Gastroesophageal sphincter (tissue), 3 donors: ENCODE results near the gene SSNA1.

Experiments
- EP300 ChIP-seq: sonication (generic); formaldehyde crosslinking; IDR thresholded peaks from one replicate; pipeline ENCODE4 v1.6.1; 2017; ENCODE audit warnings: antibody characterized with exemption, mild to moderate bottlenecking
- POLR2A ChIP-seq, 2 donors: fragments of 450-650 bp; IDR thresholded peaks; one replicate each; pipeline ENCODE4 v1.6.1; 2017; ENCODE audit warnings: antibody characterized with exemption in 2 of 2, mild to moderate bottlenecking in 2 of 2, moderate library complexity in 1 of 2
- TF ChIP-seq, protein P1 (sequence below), 4 experiments: fragments of 200-600 bp in 2 of 4; fragments of 450-650 bp in 2 of 4; sonication (generic) in 1 of 4; IDR thresholded peaks; one replicate each; pipeline ENCODE4 v1.5.1; 2017 to 2019; ENCODE audit warnings: antibody characterized with exemption in 4 of 4, mild to moderate bottlenecking in 2 of 4, moderate library complexity in 2 of 4

DNA sequence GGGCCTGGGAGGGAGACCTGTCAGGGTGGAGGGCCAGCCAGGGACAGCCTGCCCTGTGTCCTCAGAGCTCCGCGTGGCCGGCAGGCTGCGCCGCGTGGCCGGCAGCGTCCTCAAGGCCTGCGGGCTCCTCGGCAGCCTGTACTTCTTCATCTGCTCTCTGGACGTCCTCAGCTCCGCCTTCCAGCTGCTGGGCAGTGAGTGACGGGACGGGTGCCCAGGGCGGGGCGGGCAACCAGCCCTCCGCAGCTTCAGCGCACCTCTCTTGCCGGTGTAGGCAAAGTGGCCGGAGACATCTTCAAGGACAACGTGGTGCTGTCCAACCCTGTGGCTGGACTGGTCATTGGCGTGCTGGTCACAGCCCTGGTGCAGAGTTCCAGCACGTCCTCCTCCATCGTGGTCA is 44.0 kb downstream of the SSNA1 start:
- TF ChIP-seq EP300 (no peak), POLR2A (IDR thresholded peaks at IDR 0.05) (no peak)
- TF ChIP-seq, protein P1, sequence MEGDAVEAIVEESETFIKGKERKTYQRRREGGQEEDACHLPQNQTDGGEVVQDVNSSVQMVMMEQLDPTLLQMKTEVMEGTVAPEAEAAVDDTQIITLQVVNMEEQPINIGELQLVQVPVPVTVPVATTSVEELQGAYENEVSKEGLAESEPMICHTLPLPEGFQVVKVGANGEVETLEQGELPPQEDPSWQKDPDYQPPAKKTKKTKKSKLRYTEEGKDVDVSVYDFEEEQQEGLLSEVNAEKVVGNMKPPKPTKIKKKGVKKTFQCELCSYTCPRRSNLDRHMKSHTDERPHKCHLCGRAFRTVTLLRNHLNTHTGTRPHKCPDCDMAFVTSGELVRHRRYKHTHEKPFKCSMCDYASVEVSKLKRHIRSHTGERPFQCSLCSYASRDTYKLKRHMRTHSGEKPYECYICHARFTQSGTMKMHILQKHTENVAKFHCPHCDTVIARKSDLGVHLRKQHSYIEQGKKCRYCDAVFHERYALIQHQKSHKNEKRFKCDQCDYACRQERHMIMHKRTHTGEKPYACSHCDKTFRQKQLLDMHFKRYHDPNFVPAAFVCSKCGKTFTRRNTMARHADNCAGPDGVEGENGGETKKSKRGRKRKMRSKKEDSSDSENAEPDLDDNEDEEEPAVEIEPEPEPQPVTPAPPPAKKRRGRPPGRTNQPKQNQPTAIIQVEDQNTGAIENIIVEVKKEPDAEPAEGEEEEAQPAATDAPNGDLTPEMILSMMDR (IDR thresholded peaks at IDR 0.05): no peak
